Measurements from ENCODE around the gene NT5DC4.

The NT5DC4 gene

DNA sequence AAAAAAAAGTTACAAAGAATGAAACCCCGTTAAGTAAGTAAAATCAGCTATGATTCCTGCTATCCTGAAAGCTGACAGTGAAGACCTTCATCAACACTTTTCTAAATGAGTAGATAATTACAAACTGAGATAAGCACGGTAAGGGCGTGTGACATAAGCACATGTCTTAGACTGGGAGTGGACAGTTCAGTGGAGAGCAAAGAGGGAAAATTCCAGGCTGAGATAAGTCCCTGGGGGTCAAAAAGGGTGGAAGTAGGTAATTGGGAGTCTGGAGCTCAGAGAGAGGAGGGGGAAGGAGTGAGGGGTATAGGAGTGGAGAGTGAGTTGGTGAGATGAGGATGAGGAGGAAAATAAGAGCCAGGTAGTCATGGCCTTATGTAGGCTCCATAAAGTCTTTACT is 67.8 kb downstream of the NT5DC4 start:
- DNase-seq = no peak

Measured in NCI-H226 (cell line).